CD8-positive, alpha-beta memory T cell (primary cell): Measurements from ENCODE around the gene ERAP2. TPM values are rescaled to one million over a fixed set of nuclear protein-coding genes. Genes with fewer than 3 reads are reported as not detected.
A peak's percentile ranks its signal among the peaks of the same experiment; 100 is the strongest.
"Not testable (repeated sequence)": the region's sequence is repeated elsewhere in the genome, so short reads cannot be mapped to it uniquely, and the experiment has no call there.

Experiments
- CTCF ChIA-PET: fragments of 350-600 bp; sonication (Branson Sonifier 250); formaldehyde crosslinking; loops from one replicate; lab custom pipeline; 2021; ENCODE audit warnings: antibody characterized with exemption; lab: Charles Lee
- POLR2A ChIA-PET: fragments of 350-600 bp; sonication (Branson Sonifier 250); formaldehyde crosslinking; loops from one replicate; lab custom pipeline; 2021; ENCODE audit warnings: antibody characterized with exemption; lab: Charles Lee
- DNase-seq, 5 donors: peaks; one replicate each; pipeline versions ENCODE4 v3.0.0 to v3.0.0-alpha.2; 2020 to 2022; ENCODE audit warnings: mixed read lengths in 1 of 5
- H3K27ac ChIP-seq: one replicate; pipeline ENCODE4 v1.7.0; 2013; ENCODE audit warnings: low read depth, mild to moderate bottlenecking, low read length, moderate library complexity
- H3K27me3 ChIP-seq: 2 replicates; pipeline ENCODE4 v1.7.0; 2013; ENCODE audit warnings: low read length, mild to moderate bottlenecking; ENCODE audit not compliant: insufficient read depth, poor library complexity, severe bottlenecking
- H3K36me3 ChIP-seq: 2 replicates; pipeline ENCODE4 v1.7.0; 2013; ENCODE audit warnings: mild to moderate bottlenecking, low read length, moderate library complexity; ENCODE audit not compliant: insufficient read depth
- H3K4me1 ChIP-seq: 2 replicates; pipeline ENCODE4 v1.7.0; 2013; ENCODE audit warnings: mild to moderate bottlenecking, low read length, moderate library complexity; ENCODE audit not compliant: insufficient read depth
- H3K4me3 ChIP-seq: 2 replicates; pipeline ENCODE4 v1.7.0; 2013; ENCODE audit warnings: mild to moderate bottlenecking, low read length
- H3K9me3 ChIP-seq: 2 replicates; pipeline ENCODE4 v1.7.0; 2013; ENCODE audit warnings: mild to moderate bottlenecking, low read length
- H3K27ac Mint-ChIP-seq, 8 donors: one replicate each; pipeline ENCODE4 v1.8.0; 2020 to 2021; ENCODE audit warnings: mixed read lengths in 8 of 8, mild to moderate bottlenecking in 6 of 8, inconsistent platforms in 3 of 8, moderate library complexity in 3 of 8
- H3K27me3 Mint-ChIP-seq, 2 donors: one replicate each; pipeline ENCODE4 v1.8.0; 2020 to 2021; ENCODE audit warnings: mixed read lengths in 2 of 2, mild to moderate bottlenecking in 1 of 2, moderate library complexity in 1 of 2
- H3K36me3 Mint-ChIP-seq, 3 donors: one replicate each; pipeline ENCODE4 v1.8.0; 2020 to 2021; ENCODE audit warnings: mixed read lengths in 3 of 3, inconsistent platforms in 1 of 3, mild to moderate bottlenecking in 1 of 3
- H3K4me1 Mint-ChIP-seq, 3 donors: one replicate each; pipeline ENCODE4 v1.8.0; 2020 to 2021; ENCODE audit warnings: mixed read lengths in 3 of 3, inconsistent platforms in 1 of 3, mild to moderate bottlenecking in 1 of 3
- H3K4me3 Mint-ChIP-seq, 7 donors: one replicate each; pipeline ENCODE4 v1.8.0; 2020 to 2021; ENCODE audit warnings: mixed read lengths in 7 of 7, mild to moderate bottlenecking in 6 of 7, moderate library complexity in 4 of 7, inconsistent platforms in 2 of 7
- H3K9me3 Mint-ChIP-seq, 5 donors: one replicate each; pipeline ENCODE4 v1.8.0; 2020 to 2022; ENCODE audit warnings: mixed read lengths in 5 of 5, mild to moderate bottlenecking in 3 of 5, moderate library complexity in 2 of 5, inconsistent platforms in 1 of 5
- polyA plus RNA-seq: library from polyadenylated mRNA; unstranded; fragments of 300-500 nt; fragmentation: Illumina TruSeq; gene quantifications from one replicate; pipeline ENCODE4 v1.2.3, GENCODE V29; 2021
- total RNA-seq, 2 experiments: library from RNA; stranded (reverse); gene quantifications; one replicate each; pipeline ENCODE4 v1.2.3, GENCODE V29; 2021

Gene ERAP2
- total and polyA plus RNA-seq, 3 experiments from 2014 or later: 37.0 to 128 (median 41.4) TPM

GRCh38 chr5:96874631-96875030 is 1.7 kb upstream of the ERAP2 start:
- Mint-ChIP-seq H3K4me3 (peak overlapping the region in 6 of 7 donors; percentile 14 to 84 (median 40)), H3K27me3 (no peaks in the 10 kb centered on the region), H3K36me3 (peaks cover under 1 to 18% (median 4%) of the 10 kb centered on the region in 3 donors), H3K27ac (peak overlapping the region; percentile 51 to 99 (median 86)), H3K4me1 (peaks cover 35 to 75% (median 62%) of the 10 kb centered on the region in 3 donors), H3K9me3 (no peaks in the 10 kb centered on the region)
- H3K4me1 ChIP-seq: peaks cover 55% of the 10 kb centered on the region
- POLR2A ChIA-PET: interaction anchor here (0.6 kb wide), 1 partner anchor 22 kb away, joined by 3 read pairs; no protein-coding TSS in a partner anchor
- CTCF ChIA-PET: interaction anchor here (0.9 to 1.9 kb wide), 3 partner anchors 10 to 26 kb away, joined by 3 to 5 read pairs (median 5); no protein-coding TSS in a partner anchor
- peaks cover 3% of the 10 kb centered on the region for H3K36me3 ChIP-seq
- H3K27ac ChIP-seq: no peak overlapping the region
- no peaks in the 10 kb centered on the region for H3K27me3 ChIP-seq
- no peak overlapping the region for H3K4me3 ChIP-seq
- no peaks in the 10 kb centered on the region for H3K9me3 ChIP-seq
- DNase-seq: no peak

DNA sequence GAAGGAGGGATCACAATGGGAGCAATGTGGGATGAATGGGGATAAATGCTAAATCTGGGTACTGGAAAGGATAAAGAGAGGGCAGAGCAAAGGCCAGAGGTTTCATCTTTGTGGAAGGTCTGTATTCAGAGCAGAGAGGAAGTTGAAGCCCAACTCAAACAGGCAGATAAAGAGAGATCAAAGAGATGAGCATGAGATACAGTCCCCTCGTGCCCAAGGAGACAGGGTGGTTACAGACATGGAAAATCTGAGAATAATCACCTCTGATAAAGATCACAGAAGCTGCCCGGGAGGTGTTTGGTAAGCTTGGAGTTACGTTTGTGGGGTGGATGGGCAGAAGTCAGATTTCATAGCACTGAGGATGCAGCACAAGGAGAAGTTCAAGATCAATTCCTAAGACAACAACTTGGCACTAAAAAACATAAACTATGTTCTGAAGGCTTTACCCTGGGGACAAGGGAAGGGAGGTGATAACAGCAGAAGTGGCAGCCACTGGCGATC is 459 bp upstream of the ERAP2 start:
- ChIA-PET POLR2A (interaction anchor here (1.0 to 2.7 kb wide), 6 partner anchors 10 to 86 kb away, joined by 3 to 22 read pairs (median 4); partner anchors contain the start of genes ERAP1 and LNPEP), CTCF (interaction anchor here (0.7 to 1.8 kb wide), 6 partner anchors 9 to 286 kb away, joined by 3 to 5 read pairs (median 4); partner anchors contain the start of gene ERAP1)
- Histone ChIP-seq H3K27me3 (no peaks in the 10 kb centered on the region), H3K9me3 (no peaks in the 10 kb centered on the region), H3K27ac (peak overlapping the region; percentile 72), H3K36me3 (peaks cover 12% of the 10 kb centered on the region), H3K4me1 (peaks cover 57% of the 10 kb centered on the region), H3K4me3 (peak overlapping the region; percentile 74)
- no peaks in the 10 kb centered on the region for H3K9me3 Mint-ChIP-seq
- H3K27ac Mint-ChIP-seq: peak overlapping the region; percentile 89 to 99 (median 97)
- H3K27me3 Mint-ChIP-seq: no peaks in the 10 kb centered on the region
- H3K36me3 Mint-ChIP-seq: peaks cover 12 to 30% (median 13%) of the 10 kb centered on the region in 3 donors
- peaks cover 45 to 75% (median 62%) of the 10 kb centered on the region in 3 donors for H3K4me1 Mint-ChIP-seq
- DNase-seq: peak in 2 of 5 donors; percentile 19 to 25
- peak overlapping the region; percentile 87 to 97 (median 94) for H3K4me3 Mint-ChIP-seq

GRCh38 chr5:96876977-96877469 is 723 bp downstream of the ERAP2 start:
- not testable (repeated sequence) for H3K9me3 ChIP-seq, DNase-seq, H3K9me3 Mint-ChIP-seq, H3K27me3 Mint-ChIP-seq, H3K27me3 ChIP-seq
- Mint-ChIP-seq H3K27ac (peak overlapping the region; percentile 89 to 99 (median 96)), H3K4me1 (peaks cover 54 to 75% (median 64%) of the 10 kb centered on the region in 3 donors), H3K36me3 (peaks cover 13 to 42% (median 22%) of the 10 kb centered on the region in 3 donors), H3K4me3 (peak overlapping the region; percentile 87 to 97 (median 94))
- peak overlapping the region; percentile 72 for H3K27ac ChIP-seq
- H3K36me3 ChIP-seq: peaks cover 21% of the 10 kb centered on the region
- CTCF ChIA-PET: interaction anchor here (0.6 to 2.1 kb wide), 10 partner anchors 8 to 303 kb away, joined by 3 to 5 read pairs (median 4); no protein-coding TSS in a partner anchor
- H3K4me3 ChIP-seq: peak overlapping the region; percentile 74
- peaks cover 57% of the 10 kb centered on the region for H3K4me1 ChIP-seq
- POLR2A ChIA-PET: interaction anchor here (0.5 to 2.7 kb wide), 10 partner anchors 8 to 170 kb away, joined by 3 to 22 read pairs (median 4); partner anchors contain the start of genes ERAP1 and LNPEP

DNA sequence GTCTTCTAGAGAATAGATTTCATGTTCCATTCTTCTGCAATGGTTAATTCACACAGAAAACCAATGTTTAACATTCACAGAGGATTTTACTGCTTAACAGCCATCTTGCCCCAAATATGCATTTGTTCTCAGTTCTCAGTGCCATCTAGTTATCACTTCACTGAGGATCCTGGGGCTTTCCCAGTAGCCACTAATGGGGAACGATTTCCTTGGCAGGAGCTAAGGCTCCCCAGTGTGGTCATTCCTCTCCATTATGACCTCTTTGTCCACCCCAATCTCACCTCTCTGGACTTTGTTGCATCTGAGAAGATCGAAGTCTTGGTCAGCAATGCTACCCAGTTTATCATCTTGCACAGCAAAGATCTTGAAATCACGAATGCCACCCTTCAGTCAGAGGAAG is 3.4 kb downstream of the ERAP2 start:
- no peaks in the 10 kb centered on the region for H3K9me3 ChIP-seq
- Mint-ChIP-seq H3K36me3 (peaks cover 16 to 66% (median 39%) of the 10 kb centered on the region in 3 donors), H3K4me3 (peak overlapping the region in 6 of 7 donors; percentile 60 to 77 (median 63)), H3K27ac (peak overlapping the region; percentile 1 to 87 (median 46)), H3K4me1 (peaks cover 71 to 84% (median 81%) of the 10 kb centered on the region in 3 donors), H3K9me3 (no peaks in the 10 kb centered on the region), H3K27me3 (no peaks in the 10 kb centered on the region)
- peak overlapping the region; percentile 19 for H3K4me3 ChIP-seq
- no peaks in the 10 kb centered on the region for H3K27me3 ChIP-seq
- ChIA-PET CTCF (interaction anchor here (1.6 to 2.1 kb wide), 2 partner anchors 9 to 11 kb away, joined by 4 to 7 read pairs; no protein-coding TSS in a partner anchor), POLR2A (no interaction called here)
- H3K4me1 ChIP-seq: peaks cover 78% of the 10 kb centered on the region
- no peak overlapping the region for H3K27ac ChIP-seq
- no peak for DNase-seq
- peaks cover 35% of the 10 kb centered on the region for H3K36me3 ChIP-seq

GRCh38 chr5:96880444-96881164 is 4.3 kb downstream of the ERAP2 start:
- Histone ChIP-seq H3K4me1 (peaks cover 79% of the 10 kb centered on the region), H3K4me3 (peak overlapping the region; percentile 19), H3K27me3 (no peaks in the 10 kb centered on the region), H3K27ac (no peak overlapping the region), H3K36me3 (peaks cover 40% of the 10 kb centered on the region), H3K9me3 (no peaks in the 10 kb centered on the region)
- Mint-ChIP-seq H3K36me3 (peaks cover 19 to 76% (median 45%) of the 10 kb centered on the region in 3 donors), H3K4me3 (peak overlapping the region; percentile 16 to 77 (median 63)), H3K27ac (peak overlapping the region; percentile 7 to 87 (median 62)), H3K4me1 (peaks cover 74 to 84% (median 83%) of the 10 kb centered on the region in 3 donors), H3K27me3 (no peaks in the 10 kb centered on the region), H3K9me3 (no peaks in the 10 kb centered on the region)
- DNase-seq: no peak
- POLR2A ChIA-PET: interaction anchor here (0.5 kb wide), 1 partner anchor 30 kb away, joined by 3 read pairs; no protein-coding TSS in a partner anchor
- CTCF ChIA-PET: interaction anchor here (2.1 kb wide), 1 partner anchor 12 kb away, joined by 7 read pairs; no protein-coding TSS in a partner anchor

DNA sequence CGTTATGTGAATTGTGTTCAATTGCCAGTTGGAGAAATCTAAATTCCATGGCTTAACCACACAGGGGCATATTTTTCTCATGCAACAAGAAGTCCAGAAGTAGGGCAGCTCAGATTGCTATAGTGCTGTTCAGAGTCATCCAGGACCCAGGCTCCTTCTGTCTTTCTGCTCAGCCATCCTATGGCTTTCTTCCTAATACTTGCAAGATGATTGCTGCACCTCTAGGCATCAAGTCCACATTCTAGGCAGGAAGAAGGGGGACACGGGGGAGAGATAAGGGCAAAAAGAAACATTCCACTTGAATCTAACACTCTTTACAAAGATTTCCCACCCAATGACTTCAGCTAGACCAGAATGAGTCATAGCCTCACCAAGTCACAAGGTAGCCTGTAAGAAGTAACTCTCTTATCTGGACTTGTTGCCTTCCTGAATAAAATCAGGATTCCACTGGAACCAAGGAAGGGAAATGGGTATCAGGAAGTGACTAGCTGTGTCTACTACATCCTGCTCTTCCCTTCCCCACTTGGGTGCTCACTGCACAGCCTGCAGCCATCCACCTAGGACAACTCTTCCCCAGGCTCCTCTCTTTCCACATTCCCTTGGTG is 5.3 kb downstream of the ERAP2 start:
- Mint-ChIP-seq H3K27ac (peak overlapping the region; percentile 7 to 94 (median 62)), H3K36me3 (peaks cover 19 to 79% (median 45%) of the 10 kb centered on the region in 3 donors), H3K4me1 (peaks cover 79 to 88% (median 84%) of the 10 kb centered on the region in 3 donors), H3K9me3 (no peaks in the 10 kb centered on the region), H3K4me3 (peak overlapping the region; percentile 60 to 85 (median 67)), H3K27me3 (no peaks in the 10 kb centered on the region)
- Histone ChIP-seq H3K27me3 (no peaks in the 10 kb centered on the region), H3K4me3 (peak overlapping the region; percentile 19), H3K4me1 (peaks cover 84% of the 10 kb centered on the region), H3K9me3 (no peaks in the 10 kb centered on the region), H3K27ac (no peak overlapping the region), H3K36me3 (peaks cover 44% of the 10 kb centered on the region)
- POLR2A ChIA-PET: interaction anchor here (1.0 kb wide), 1 partner anchor 77 kb away, joined by 3 read pairs; no protein-coding TSS in a partner anchor
- CTCF ChIA-PET: interaction anchor here (1.6 kb wide), 1 partner anchor 13 kb away, joined by 6 read pairs; no protein-coding TSS in a partner anchor
- no peak for DNase-seq

GRCh38 chr5:96883871-96884270 is 7.6 kb downstream of the ERAP2 start:
- Histone ChIP-seq H3K4me1 (peaks cover 74% of the 10 kb centered on the region), H3K9me3 (no peaks in the 10 kb centered on the region), H3K27ac (no peak overlapping the region), H3K4me3 (no peak overlapping the region), H3K36me3 (peaks cover 49% of the 10 kb centered on the region), H3K27me3 (no peaks in the 10 kb centered on the region)
- ChIA-PET POLR2A (no interaction called here), CTCF (interaction anchor here (2.4 kb wide), 1 partner anchor 9 kb away, joined by 6 read pairs; no protein-coding TSS in a partner anchor)
- H3K36me3 Mint-ChIP-seq: peaks cover 25 to 84% (median 50%) of the 10 kb centered on the region in 3 donors
- peak overlapping the region in 5 of 7 donors; percentile 2 to 50 (median 36) for H3K4me3 Mint-ChIP-seq
- H3K27me3 Mint-ChIP-seq: no peaks in the 10 kb centered on the region
- H3K9me3 Mint-ChIP-seq: no peaks in the 10 kb centered on the region
- peak overlapping the region; percentile 30 to 94 (median 67) for H3K27ac Mint-ChIP-seq
- peaks cover 73 to 83% (median 82%) of the 10 kb centered on the region in 3 donors for H3K4me1 Mint-ChIP-seq
- no peak for DNase-seq
